Activated CD8-positive, alpha-beta memory T cell treated with anti-CD3 and anti-CD28 coated beads, Interleukin-2, amount 50 U/mL, for 4 hours (primary cell): Measurements from ENCODE around the gene LPP.

ENCODE experiments used
- DNase-seq: peaks from one replicate; pipeline ENCODE4 v3.0.0-alpha.2; 2020

Gene LPP

GRCh38 chr3:188341501-188341900 is 187.5 kb downstream of the LPP start:
- no peak for DNase-seq

DNA sequence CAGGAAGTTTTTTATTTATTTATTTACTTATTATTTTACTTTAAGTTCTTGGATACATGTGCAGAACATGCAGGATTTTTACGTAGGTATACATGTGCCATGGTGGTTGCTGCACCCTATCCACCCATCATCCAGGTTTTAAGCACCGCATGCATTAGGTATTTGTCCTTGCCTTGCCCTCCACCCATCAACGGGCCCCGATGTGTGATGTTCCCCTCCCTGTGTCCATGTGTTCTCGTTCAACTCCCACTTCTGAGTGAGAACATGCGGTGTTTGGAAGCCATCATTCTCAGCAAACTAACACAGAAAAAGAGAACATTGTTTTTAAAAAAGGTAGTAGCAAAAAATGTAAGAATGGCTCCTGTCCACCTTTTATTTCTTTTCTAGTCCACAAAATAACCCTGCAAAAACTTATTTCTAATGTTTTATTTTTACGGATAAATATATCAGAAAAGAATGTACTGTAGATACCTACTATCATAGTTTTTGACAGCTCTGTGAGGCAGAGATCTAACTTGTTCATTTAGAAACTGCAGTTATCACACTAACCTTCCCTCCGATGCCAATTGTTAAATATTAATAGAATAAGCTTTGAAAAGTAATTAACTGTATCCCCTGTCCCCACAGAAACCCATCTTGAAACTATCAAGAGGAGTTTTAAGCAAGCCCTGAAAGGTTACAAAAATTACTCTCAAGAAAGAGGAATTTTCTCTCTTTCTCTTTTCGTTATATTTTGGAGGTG is 189.2 kb downstream of the LPP start:
- DNase-seq, result no peak

GRCh38 chr3:188343894-188344293 is 189.9 kb downstream of the LPP start:
- DNase-seq, result no peak

DNA sequence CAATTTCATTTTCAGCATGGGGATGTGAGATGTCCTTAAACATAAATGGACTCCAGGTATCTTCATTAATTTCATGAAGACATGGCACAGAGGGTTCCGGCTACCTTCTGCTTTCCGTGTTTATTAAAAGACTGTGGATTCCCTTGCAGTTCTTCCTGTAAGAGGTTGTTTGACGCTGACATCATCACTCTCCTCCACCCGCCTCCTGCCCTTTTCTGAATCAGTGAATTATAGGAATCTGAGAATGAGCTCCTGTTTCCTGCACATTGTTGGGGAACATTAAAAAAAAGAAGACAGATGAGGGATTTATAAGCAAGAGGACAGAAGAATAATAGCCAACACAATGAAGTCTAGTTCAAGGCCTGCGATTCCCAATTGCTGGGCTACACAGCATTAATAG is 191.3 kb downstream of the LPP start:
- DNase-seq, result no peak

- no peak for DNase-seq
Observed at GRCh38 chr3:188348435-188349244, 194.7 kb downstream of the LPP start.

GRCh38 chr3:188349351-188349901 is 195.5 kb downstream of the LPP start:
- DNase-seq, result no peak

- no peak for DNase-seq
Observed at GRCh38 chr3:188349933-188350332, 196.0 kb downstream of the LPP start.

GRCh38 chr3:188350961-188351360 is 197.0 kb downstream of the LPP start:
- DNase-seq, result no peak

DNA sequence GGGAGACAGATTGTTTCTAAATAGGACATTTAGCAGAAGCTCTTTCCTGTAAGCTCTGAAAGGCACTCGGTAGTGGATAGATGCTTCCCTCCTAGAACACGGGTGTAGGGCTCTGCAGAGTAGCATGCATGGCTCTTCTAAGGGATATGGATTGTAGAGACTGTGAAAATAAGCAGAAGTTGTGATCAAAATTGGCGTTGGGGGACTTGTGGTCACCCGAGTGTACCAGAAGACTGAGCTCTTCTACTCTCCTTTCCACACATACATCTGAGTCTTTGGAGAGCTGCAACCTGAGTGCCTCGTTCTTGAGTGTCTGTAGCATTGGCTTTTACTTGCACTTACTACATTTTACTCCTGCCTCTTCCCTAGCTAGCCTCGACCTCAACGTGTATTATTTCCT is 197.7 kb downstream of the LPP start:
- no peak for DNase-seq

- no peak for DNase-seq
Observed at GRCh38 chr3:188352196-188352927, 198.4 kb downstream of the LPP start.

DNA sequence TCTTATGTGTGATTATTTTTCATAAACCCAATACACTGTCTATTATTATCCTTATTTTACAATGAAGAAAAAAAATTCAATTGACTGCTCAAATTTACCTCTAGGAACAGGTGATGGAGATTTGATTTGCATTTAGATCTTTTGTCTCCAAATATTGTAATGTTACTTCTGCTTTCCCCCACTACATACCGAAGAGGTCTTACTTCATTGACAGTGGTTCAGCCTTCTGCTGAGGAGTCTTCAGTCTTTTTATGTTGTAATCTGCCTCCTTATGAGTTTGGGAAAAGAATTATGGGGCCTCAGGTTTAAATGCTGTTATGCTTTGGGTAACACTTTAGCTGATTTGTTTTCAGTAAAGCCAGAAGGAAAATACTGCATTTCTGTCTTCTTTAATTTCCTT is 199.5 kb downstream of the LPP start:
- DNase-seq, result no peak

- no peak for DNase-seq
Observed at GRCh38 chr3:188358787-188359493, 205.0 kb downstream of the LPP start.

DNA sequence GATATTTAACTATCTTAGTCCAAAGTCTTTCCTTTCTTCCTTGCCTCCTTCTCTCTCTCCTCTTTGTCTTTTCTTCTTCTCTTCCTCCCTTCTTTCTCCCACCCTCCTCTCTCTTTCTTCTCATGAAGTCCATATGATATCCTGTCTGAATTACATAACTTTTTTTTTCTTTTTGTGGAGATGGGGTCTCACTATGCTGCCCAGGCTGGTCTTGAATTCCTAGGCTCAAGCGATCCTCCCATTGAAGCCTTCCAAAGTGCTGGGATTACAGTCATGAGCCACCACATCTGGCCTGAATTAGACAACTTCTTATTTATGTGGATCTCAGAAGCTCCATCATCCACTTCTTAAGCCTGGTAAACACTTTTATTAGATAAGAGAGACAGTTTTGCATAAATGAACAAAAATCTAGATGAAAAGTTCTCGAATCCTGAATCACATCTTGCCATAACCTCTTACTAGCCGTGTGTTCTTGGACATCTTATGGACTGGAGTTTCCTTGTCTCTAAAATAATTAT is 206.5 kb downstream of the LPP start:
- no peak for DNase-seq

- DNase-seq, result peak; percentile 33
Observed at GRCh38 chr3:188361888-188362287, 207.9 kb downstream of the LPP start.

GRCh38 chr3:188362405-188362831 is 208.5 kb downstream of the LPP start:
- DNase-seq, result no peak

GRCh38 chr3:188365184-188365583 is 211.2 kb downstream of the LPP start:
- DNase-seq, result no peak

DNA sequence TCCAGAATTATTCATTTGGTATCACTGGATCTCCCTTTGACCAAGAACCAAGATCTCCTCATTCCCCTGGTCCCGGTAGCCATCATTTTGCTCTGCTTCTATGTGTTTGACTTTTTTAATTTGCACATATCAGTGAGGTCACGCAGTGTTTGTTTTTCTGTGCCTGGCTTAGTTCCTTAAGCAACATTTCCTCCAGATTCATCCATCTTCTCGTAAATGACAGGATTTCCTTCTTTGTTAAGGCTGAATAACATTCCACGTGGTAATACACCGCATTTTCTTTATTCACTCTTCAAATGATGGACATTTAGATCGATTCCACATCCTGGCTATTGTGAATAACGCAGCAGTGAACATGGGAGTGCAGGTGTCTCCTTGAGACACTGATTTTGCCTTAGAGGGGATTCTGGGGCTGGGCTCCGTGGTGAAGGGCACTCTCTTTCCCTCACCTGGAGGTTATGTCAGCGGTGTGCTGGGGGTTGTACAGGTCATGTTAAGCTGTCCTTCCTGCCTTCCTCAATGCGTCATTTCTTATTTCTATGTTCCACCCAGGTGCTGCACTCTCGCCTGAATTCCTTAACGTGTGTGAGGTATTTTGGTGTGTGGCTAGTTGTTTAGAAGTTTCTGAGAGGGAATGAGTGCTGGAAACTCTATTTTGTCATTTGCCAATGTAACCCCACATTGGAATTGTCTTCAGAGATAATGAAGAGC is 212.2 kb downstream of the LPP start:
- DNase-seq, result no peak

- DNase-seq, result no peak
Observed at GRCh38 chr3:188367678-188368077, 213.7 kb downstream of the LPP start.

GRCh38 chr3:188369526-188369925 is 215.6 kb downstream of the LPP start:
- DNase-seq, result no peak

DNA sequence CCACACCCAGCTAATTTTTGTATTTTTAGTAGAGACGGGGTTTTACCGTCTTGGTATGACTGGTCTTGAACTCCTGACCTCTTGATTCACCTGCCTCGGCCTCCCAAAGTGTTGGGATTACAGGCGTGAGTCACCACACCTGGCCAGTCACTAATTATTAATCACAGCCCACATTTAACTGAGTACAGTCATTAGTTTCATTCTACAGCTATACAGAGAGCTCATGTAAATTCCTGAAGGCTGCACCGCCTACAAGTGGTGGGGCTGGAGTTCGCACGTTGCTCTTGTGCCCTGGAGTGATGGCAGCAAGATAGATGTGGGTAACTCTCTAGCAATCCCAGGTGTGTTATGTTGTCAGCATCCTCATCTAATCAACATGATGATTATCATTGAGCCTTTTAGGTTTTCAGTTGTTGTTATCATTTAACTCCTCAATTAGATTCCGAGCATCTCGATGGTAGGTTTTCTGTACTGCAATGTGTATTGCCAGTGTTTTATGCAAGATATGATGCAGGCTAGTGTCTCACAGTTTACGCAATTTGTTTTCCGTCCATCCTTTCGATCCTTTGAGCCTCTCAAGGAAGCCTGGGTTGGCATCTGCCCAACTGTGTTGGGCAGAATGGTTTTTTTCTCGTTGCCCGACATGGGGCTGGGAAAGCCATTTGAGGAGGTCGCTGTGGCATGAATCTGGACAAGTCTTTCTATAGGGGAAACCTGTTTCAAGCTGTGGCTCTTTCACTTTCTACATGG is 216.3 kb downstream of the LPP start:
- DNase-seq, result no peak

GRCh38 chr3:188378786-188379185 is 224.8 kb downstream of the LPP start:
- no peak for DNase-seq
